ENCODE data around the gene RANBP17. TPM values are rescaled to one million over a fixed set of nuclear protein-coding genes. Genes with fewer than 3 reads are reported as not detected.
"Not testable (repeated sequence)": the region's sequence is repeated elsewhere in the genome, so short reads cannot be mapped to it uniquely, and the experiment has no call there.

The RANBP17 gene
- total and polyA plus RNA-seq, 4 donors: 18.3 to 95.4 (median 31.6) TPM

DNA sequence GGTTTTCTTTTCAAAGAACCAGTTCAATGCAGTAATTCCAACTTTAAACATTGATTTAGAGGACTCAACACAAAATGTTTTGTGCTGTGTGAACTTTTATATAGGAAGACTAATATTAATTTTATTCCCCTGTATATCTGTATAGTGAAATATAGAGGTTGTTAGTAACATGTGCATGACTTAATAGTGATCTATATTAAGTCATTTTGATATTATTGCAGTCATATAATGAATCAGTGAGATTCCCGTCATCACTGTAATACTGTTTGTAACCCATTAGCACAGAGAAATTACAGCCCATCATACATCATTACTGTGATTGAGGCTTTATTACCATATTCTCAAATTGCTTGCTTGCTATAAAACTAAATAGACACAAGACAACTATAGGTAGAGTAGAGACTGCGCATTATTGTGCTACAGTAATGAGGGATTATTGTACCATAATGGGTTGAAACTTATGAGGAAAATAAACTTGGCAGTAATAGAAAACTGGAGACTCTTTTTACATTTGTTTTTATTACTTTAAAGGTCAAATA lies 170.7 kb downstream of the RANBP17 start:
- Histone ChIP-seq H3K4me1 (ENCODE audit: control insufficient read depth, insufficient read depth, low read length) (no peaks in the 10 kb centered on the region), H3K4me3 (ENCODE audit: low read depth, low read length) (no peak overlapping the region), H3K27me3 (ENCODE audit: control insufficient read depth, insufficient read depth, low read length) (no peaks in the 10 kb centered on the region), H3K9me3 (ENCODE audit: control insufficient read depth, insufficient read depth, low read length) (no peaks in the 10 kb centered on the region), H3K36me3 (ENCODE audit: control insufficient read depth, insufficient read depth, low read length) (no peaks in the 10 kb centered on the region), H3K27ac (ENCODE audit: low read depth, low read length) (no peak overlapping the region)
- peak in 2 of 6 donors; percentile 4 to 85 for DNase-seq (ENCODE audit: low read depth in 4 of 6, low spot score in 6 of 6)
- WGBS (ENCODE audit: insufficient coverage): no CpG with 5 or more reads among the region's 2 CpGs

DNA sequence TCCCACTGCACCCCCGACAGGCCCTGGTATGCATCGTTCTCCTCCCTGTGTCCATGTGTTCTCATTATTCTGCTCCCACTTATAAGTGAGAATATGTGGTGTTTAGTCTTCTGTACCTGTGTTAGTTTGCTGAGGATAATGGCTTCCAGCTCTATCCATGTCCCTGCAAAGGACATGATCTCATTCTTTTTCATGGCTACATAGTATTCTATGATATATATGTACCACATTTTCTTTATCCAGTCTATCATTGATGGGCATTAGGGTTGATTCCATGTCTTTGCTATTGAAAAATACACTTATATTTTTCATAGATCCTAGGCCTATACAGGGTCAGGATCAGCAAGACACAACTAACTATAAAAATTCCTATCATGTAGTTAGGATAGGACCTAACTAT lies 180.1 kb downstream of the RANBP17 start:
- WGBS (ENCODE audit: insufficient coverage): no CpG with 5 or more reads among the region's 2 CpGs
- H3K9me3 ChIP-seq (ENCODE audit: control insufficient read depth, insufficient read depth, low read length); H3K4me1 ChIP-seq (ENCODE audit: control insufficient read depth, insufficient read depth, low read length): not testable (repeated sequence)

DNA sequence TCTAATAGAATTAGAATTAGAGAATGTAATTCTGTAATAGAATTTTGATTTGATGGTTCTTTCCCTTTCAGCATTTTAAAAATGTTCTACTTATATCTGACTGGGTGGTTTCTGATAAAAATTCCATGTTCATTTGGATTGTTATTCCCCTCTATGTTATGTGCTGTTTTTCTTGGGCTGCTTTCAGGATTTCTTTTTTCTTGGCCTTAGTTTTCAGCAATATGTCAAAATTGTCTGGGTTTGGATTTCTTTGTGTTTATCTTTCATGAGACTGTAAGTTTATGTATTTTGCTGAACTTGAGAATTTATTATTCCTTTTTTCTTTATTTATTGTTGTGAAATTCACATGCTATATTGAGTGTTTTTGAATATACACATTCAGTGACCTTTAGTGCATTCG lies 189.1 kb downstream of the RANBP17 start:
- no peaks in the 10 kb centered on the region for H3K27me3 ChIP-seq (ENCODE audit: control insufficient read depth, insufficient read depth, low read length)
- no peaks in the 10 kb centered on the region for H3K36me3 ChIP-seq (ENCODE audit: control insufficient read depth, insufficient read depth, low read length)
- H3K27ac ChIP-seq (ENCODE audit: low read depth, low read length): no peak overlapping the region
- no CpG with 5 or more reads among the region's 1 CpG for WGBS (ENCODE audit: insufficient coverage)
- no peaks in the 10 kb centered on the region for H3K4me1 ChIP-seq (ENCODE audit: control insufficient read depth, insufficient read depth, low read length)
- peaks cover 12% of the 10 kb centered on the region for H3K9me3 ChIP-seq (ENCODE audit: control insufficient read depth, insufficient read depth, low read length)
- no peak overlapping the region for H3K4me3 ChIP-seq (ENCODE audit: low read depth, low read length)
- peak in 1 of 6 donors; percentile 51 for DNase-seq (ENCODE audit: low read depth in 4 of 6, low spot score in 6 of 6)

More for the DNA sequence above, 180.1 kb downstream of the RANBP17 start:
- H3K27me3 ChIP-seq (ENCODE audit: control insufficient read depth, insufficient read depth, low read length); DNase-seq (ENCODE audit: low read depth in 4 of 6, low spot score in 6 of 6); H3K4me3 ChIP-seq (ENCODE audit: low read depth, low read length); H3K27ac ChIP-seq (ENCODE audit: low read depth, low read length); H3K36me3 ChIP-seq (ENCODE audit: control insufficient read depth, insufficient read depth, low read length): not testable (repeated sequence)

DNA sequence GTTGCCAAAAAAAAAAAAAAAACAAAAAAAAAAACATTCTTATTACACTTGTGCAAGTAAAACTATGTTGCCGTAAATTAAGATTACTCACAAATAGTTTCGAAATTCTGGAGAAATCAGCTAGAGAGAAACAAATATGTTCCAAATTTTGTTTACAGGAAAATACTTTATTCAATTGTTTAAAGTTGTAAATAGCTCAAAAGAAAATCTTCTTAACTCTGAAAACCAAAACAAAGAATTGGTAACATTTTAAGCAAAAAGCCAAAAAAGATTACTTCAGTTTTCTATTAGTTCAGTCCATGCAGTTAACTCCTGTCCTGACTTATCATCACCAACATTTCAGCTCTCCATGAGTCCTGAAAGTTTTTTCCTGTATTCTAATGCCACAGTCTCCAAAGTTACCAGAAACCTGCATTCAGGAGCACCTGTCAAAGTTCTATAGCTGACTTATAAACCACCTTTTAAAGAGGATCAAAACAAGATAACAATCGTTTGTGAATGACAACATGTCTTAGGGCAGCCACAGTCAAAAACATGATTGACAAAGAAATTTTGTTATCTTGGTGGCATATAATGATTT lies 194.1 kb downstream of the RANBP17 start:
- WGBS (ENCODE audit: insufficient coverage): no CpG with 5 or more reads among the region's 3 CpGs

DNA sequence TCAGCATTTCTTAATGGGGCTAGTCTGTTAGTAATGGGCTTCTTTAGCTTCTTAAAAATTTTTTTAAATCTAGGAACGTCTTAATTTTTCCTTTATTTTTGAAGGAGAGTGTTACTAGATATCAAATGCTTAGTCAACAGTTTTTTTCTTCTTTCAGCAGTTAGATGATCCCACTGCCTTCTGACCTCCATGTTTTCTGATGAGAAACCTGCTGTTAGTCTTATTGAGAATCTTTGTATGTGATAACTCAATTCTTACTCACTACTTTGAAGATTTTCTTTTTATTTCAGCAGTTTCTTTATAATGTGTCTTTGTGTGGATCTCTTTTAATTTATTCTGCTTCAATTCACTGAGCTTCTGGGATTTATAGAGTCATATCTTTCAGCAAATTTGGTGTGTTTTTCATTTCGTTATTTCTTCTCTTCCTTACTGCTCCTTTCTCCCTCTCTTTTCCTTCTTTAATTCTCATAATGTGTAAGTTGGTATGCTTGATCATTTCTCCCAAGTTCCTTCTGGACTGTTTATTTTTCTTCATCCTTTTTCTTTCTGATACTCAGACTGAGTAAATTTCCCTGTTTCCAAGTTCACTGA lies 205.8 kb downstream of the RANBP17 start:
- no CpG with 5 or more reads among the region's 2 CpGs for WGBS (ENCODE audit: insufficient coverage)
- DNase-seq (ENCODE audit: low read depth in 4 of 6, low spot score in 6 of 6): no peak
- Histone ChIP-seq H3K4me1 (ENCODE audit: control insufficient read depth, insufficient read depth, low read length) (no peaks in the 10 kb centered on the region), H3K27ac (ENCODE audit: low read depth, low read length) (no peak overlapping the region), H3K4me3 (ENCODE audit: low read depth, low read length) (no peak overlapping the region), H3K9me3 (ENCODE audit: control insufficient read depth, insufficient read depth, low read length) (peaks cover 4% of the 10 kb centered on the region), H3K27me3 (ENCODE audit: control insufficient read depth, insufficient read depth, low read length) (no peaks in the 10 kb centered on the region), H3K36me3 (ENCODE audit: control insufficient read depth, insufficient read depth, low read length) (no peaks in the 10 kb centered on the region)

More for the DNA sequence above, 194.1 kb downstream of the RANBP17 start:
- no peaks in the 10 kb centered on the region for H3K36me3 ChIP-seq (ENCODE audit: control insufficient read depth, insufficient read depth, low read length)
- H3K4me1 ChIP-seq (ENCODE audit: control insufficient read depth, insufficient read depth, low read length): no peaks in the 10 kb centered on the region
- H3K27ac ChIP-seq (ENCODE audit: low read depth, low read length): no peak overlapping the region
- no peak overlapping the region for H3K4me3 ChIP-seq (ENCODE audit: low read depth, low read length)
- no peak for DNase-seq (ENCODE audit: low read depth in 4 of 6, low spot score in 6 of 6)
- H3K27me3 ChIP-seq (ENCODE audit: control insufficient read depth, insufficient read depth, low read length): no peaks in the 10 kb centered on the region
- peaks cover 18% of the 10 kb centered on the region for H3K9me3 ChIP-seq (ENCODE audit: control insufficient read depth, insufficient read depth, low read length)

DNA sequence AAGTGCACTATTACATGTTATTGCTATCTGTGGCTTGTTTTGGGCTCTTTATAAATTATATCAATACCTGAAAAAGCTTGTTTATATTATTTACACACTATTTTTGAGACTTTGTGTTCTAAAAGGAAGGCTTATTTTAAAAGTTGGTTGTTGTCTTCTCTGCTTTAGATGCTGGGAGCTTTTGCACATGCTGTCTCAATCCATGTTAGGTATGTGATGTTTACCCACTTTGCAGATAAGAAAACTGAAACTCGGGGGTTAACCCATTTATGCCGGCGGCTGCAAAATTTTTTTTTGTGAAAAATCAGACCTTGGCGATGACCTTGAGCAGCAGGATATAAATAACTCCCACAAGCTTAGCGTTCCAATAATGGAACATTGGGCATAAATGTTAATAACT lies 212.9 kb downstream of the RANBP17 start:
- no CpG with 5 or more reads among the region's 5 CpGs for WGBS (ENCODE audit: insufficient coverage)
- Histone ChIP-seq H3K36me3 (ENCODE audit: control insufficient read depth, insufficient read depth, low read length) (no peaks in the 10 kb centered on the region), H3K27ac (ENCODE audit: low read depth, low read length) (no peak overlapping the region), H3K27me3 (ENCODE audit: control insufficient read depth, insufficient read depth, low read length) (no peaks in the 10 kb centered on the region), H3K4me3 (ENCODE audit: low read depth, low read length) (no peak overlapping the region), H3K4me1 (ENCODE audit: control insufficient read depth, insufficient read depth, low read length) (no peaks in the 10 kb centered on the region), H3K9me3 (ENCODE audit: control insufficient read depth, insufficient read depth, low read length) (no peaks in the 10 kb centered on the region)
- no peak for DNase-seq (ENCODE audit: low read depth in 4 of 6, low spot score in 6 of 6)

DNA sequence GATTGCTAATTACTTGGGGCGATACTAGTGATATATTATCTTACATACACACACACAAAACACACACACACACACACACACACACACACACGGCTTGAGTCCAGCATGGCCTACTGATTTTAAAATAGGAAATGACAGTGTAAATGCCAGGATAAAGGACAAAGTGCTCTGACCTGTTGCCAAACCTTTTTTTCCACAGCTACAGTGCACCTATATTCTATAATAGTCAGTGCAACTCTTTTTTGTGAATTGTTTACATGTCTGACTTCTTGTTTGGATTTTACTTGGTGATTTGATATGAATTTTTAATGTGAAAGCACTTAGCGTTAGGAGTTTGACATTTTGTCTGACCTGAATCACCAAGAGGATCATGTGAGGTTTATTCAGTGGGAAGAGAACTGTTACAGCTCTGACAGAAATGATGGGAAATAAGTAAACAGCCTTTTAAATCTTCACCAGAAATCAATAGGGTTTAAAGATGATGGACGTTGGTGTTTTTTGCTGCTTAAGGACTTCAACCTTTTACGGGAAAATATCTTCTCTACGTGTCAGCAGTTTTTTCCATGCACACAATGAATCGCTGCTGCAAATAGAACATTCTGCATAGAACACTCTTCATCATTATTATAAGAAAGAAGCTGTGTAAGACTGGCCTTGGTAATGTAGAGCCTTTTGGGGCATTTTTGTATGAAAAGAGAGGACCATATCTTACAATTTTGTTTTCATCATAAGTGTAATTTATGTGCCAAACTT lies 218.5 kb downstream of the RANBP17 start:
- Histone ChIP-seq H3K4me1 (ENCODE audit: control insufficient read depth, insufficient read depth, low read length) (no peaks in the 10 kb centered on the region), H3K27ac (ENCODE audit: low read depth, low read length) (no peak overlapping the region), H3K9me3 (ENCODE audit: control insufficient read depth, insufficient read depth, low read length) (no peaks in the 10 kb centered on the region), H3K27me3 (ENCODE audit: control insufficient read depth, insufficient read depth, low read length) (no peaks in the 10 kb centered on the region), H3K36me3 (ENCODE audit: control insufficient read depth, insufficient read depth, low read length) (no peaks in the 10 kb centered on the region), H3K4me3 (ENCODE audit: low read depth, low read length) (no peak overlapping the region)
- 0% methylated on average over 1 of the region's 7 CpGs for WGBS (ENCODE audit: insufficient coverage)
- DNase-seq (ENCODE audit: low read depth in 4 of 6, low spot score in 6 of 6): peak in 1 of 6 donors; percentile 39

DNA sequence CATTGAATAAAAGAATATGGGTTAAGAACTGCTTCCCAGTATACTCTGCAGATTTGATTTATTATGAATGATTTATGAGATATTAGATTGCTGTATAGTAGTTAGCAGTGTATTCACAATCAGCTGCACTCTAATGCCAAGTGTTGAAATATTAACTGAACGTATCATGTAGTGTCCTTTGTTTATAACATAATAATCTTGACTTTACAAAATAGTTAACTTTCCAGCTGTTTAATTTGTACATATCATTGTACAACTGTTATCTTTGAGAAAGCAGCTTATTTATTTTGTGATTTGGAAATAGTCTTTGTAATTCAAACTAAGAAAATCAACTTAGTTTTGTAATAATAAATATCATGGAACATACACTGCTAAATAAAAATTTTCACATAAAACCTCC lies 219.5 kb downstream of the RANBP17 start:
- Histone ChIP-seq H3K4me1 (ENCODE audit: control insufficient read depth, insufficient read depth, low read length) (no peaks in the 10 kb centered on the region), H3K27ac (ENCODE audit: low read depth, low read length) (no peak overlapping the region), H3K4me3 (ENCODE audit: low read depth, low read length) (no peak overlapping the region), H3K36me3 (ENCODE audit: control insufficient read depth, insufficient read depth, low read length) (no peaks in the 10 kb centered on the region), H3K9me3 (ENCODE audit: control insufficient read depth, insufficient read depth, low read length) (no peaks in the 10 kb centered on the region), H3K27me3 (ENCODE audit: control insufficient read depth, insufficient read depth, low read length) (no peaks in the 10 kb centered on the region)
- DNase-seq (ENCODE audit: low read depth in 4 of 6, low spot score in 6 of 6): peak in 1 of 6 donors; percentile 7
- no CpG with 5 or more reads among the region's 1 CpG for WGBS (ENCODE audit: insufficient coverage)

DNA sequence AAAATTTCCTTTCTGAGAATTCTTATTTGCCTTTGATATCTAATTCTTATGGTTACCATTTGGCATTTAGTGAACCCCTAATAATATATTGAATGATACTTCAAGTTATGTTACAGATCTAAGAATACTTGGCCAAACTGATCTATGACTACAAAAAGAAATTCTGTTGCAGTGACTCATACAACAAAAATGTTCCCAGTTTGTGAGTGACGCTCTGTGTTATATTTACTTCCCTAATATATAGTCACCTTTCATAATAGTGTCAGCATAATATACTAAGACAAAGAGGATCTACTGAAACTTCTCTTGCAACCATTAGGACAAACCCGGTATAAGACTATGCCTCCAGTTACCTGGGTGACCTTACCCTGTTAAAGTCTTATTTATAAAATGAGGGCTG lies 230.4 kb downstream of the RANBP17 start:
- no CpG with 5 or more reads among the region's 2 CpGs for WGBS (ENCODE audit: insufficient coverage)
- H3K27me3 ChIP-seq (ENCODE audit: control insufficient read depth, insufficient read depth, low read length): no peaks in the 10 kb centered on the region
- no peak for DNase-seq (ENCODE audit: low read depth in 4 of 6, low spot score in 6 of 6)
- no peaks in the 10 kb centered on the region for H3K9me3 ChIP-seq (ENCODE audit: control insufficient read depth, insufficient read depth, low read length)
- no peak overlapping the region for H3K27ac ChIP-seq (ENCODE audit: low read depth, low read length)
- no peaks in the 10 kb centered on the region for H3K4me1 ChIP-seq (ENCODE audit: control insufficient read depth, insufficient read depth, low read length)
- no peaks in the 10 kb centered on the region for H3K36me3 ChIP-seq (ENCODE audit: control insufficient read depth, insufficient read depth, low read length)
- no peak overlapping the region for H3K4me3 ChIP-seq (ENCODE audit: low read depth, low read length)
